Upper lobe of left lung (tissue), 6 donors: ENCODE data around the gene LGALS14. TPM values are rescaled to one million over a fixed set of nuclear protein-coding genes. Genes with fewer than 3 reads are reported as not detected.

ENCODE experiments used
- ATAC-seq, 2 donors: fragments of 200-7000 bp; cut with Tn5 transposase; one replicate each; pipeline ENCODE4 v1.9.1; 2022; ENCODE audit warnings: mild to moderate bottlenecking in 2 of 2, moderate library complexity in 2 of 2; ENCODE audit not compliant: low FRiP score in 2 of 2
- DNase-seq, 2 donors: peaks; one replicate each; pipeline ENCODE4 v3.0.0-alpha.2; 2019 to 2020
- H3K27ac ChIP-seq, 4 donors: fragments of 200-600 bp; sonication (generic); one replicate each; pipeline ENCODE4 v1.5.1; 2016 to 2019
- H3K27me3 ChIP-seq, 4 donors: fragments of 200-600 bp; sonication (generic); one replicate each; pipeline ENCODE4 v1.5.1; 2017 to 2019
- H3K36me3 ChIP-seq, 4 donors: fragments of 200-600 bp; sonication (generic); one replicate each; pipeline ENCODE4 v1.5.1; 2016 to 2019
- H3K4me1 ChIP-seq, 4 donors: fragments of 200-600 bp; sonication (generic); one replicate each; pipeline ENCODE4 v1.5.1; 2018 to 2019
- H3K4me3 ChIP-seq, 4 donors: fragments of 200-600 bp; sonication (generic); one replicate each; pipeline ENCODE4 v1.5.1; 2017 to 2019; ENCODE audit warnings: mild to moderate bottlenecking in 2 of 4, moderate library complexity in 1 of 4
- H3K9me3 ChIP-seq, 4 donors: fragments of 200-600 bp; sonication (generic); one replicate each; pipeline ENCODE4 v1.5.1; 2018 to 2019
- EP300 ChIP-seq, 4 donors: sonication (generic); formaldehyde crosslinking; IDR thresholded peaks; one replicate each; pipeline ENCODE4 v1.5.1; 2017; ENCODE audit warnings: antibody characterized with exemption in 4 of 4, control low read depth in 2 of 4
- POLR2A ChIP-seq, 4 donors: fragments of 450-650 bp; IDR thresholded peaks; one replicate each; pipeline ENCODE4 v1.5.1; 2016 to 2017; ENCODE audit warnings: antibody characterized with exemption in 4 of 4, mild to moderate bottlenecking in 2 of 4
- POLR2AphosphoS5 ChIP-seq, 2 donors: sonication (generic); formaldehyde crosslinking; IDR thresholded peaks; one replicate each; pipeline ENCODE4 v1.5.1; 2017; ENCODE audit warnings: antibody characterized with exemption in 2 of 2
- WGBS, 2 donors: methylation state at CpG; one replicate each; pipeline ENCODE4 v1.1.5; 2017 to 2018; 5-methylcytosine and 5-hydroxymethylcytosine counted together
- small RNA-seq, 4 donors: library from RNA; depleted of rRNA; stranded (forward); fragments of <200 nt; gene quantifications; one replicate each; pipeline ENCODE3, GENCODE V24; 2016
- total RNA-seq, 6 donors: library from RNA; depleted of rRNA in 4 of 6; stranded (reverse); fragments of >200 nt in 4 of 6; gene quantifications; one replicate each; pipeline versions ENCODE4 v1.1.0 to v1.2.1, GENCODE V29; 2016 to 2021
- TF ChIP-seq, protein P1 (sequence below), 6 experiments: fragments of 450-650 bp in 4 of 6; fragments of 200-600 bp in 2 of 6; sonication (generic) in 2 of 6; IDR thresholded peaks; one replicate each; pipeline ENCODE4 v1.5.1; 2016 to 2019; ENCODE audit warnings: antibody characterized with exemption in 6 of 6
- donor health status: DM: no; HTN: no; CAD: no; lungs with moderate emphysema.
- donor health status: DM: no; HTN: yes; CAD: no; lungs with severe emphysema.

The LGALS14 gene
- total RNA-seq, 6 donors from 2014 or later, result not detected

DNA sequence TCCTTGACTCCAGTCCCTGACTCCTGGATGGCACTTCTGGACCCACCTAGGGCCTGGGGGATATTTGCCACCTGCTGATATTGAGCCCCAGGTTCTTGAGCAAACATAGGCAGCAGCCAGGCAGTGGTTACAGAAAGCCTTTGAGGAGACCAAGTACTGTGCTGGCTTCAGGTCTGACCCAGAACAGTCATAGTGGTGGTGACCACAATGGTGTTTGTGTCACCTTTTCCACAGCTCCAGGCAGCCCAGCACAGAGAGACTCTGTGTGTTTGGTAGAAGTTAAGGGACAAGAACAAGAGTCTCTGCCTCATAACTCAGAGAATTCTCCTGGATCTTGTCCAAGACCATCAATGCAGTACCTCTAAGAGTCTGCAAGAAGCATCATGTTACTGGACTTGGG is 48.1 kb downstream of the LGALS14 start:
- Histone ChIP-seq H3K27ac (no peak overlapping the region), H3K4me3 (no peak overlapping the region), H3K27me3 (no peaks in the 10 kb centered on the region), H3K9me3 (no peaks in the 10 kb centered on the region), H3K4me1 (no peaks in the 10 kb centered on the region), H3K36me3 (no peaks in the 10 kb centered on the region)
- TF ChIP-seq POLR2AphosphoS5 (IDR thresholded peaks at IDR 0.05) (no peak), POLR2A (IDR thresholded peaks at IDR 0.05) (no peak), EP300 (IDR thresholded peaks at IDR 0.05) (no peak)
- TF ChIP-seq, protein P1, sequence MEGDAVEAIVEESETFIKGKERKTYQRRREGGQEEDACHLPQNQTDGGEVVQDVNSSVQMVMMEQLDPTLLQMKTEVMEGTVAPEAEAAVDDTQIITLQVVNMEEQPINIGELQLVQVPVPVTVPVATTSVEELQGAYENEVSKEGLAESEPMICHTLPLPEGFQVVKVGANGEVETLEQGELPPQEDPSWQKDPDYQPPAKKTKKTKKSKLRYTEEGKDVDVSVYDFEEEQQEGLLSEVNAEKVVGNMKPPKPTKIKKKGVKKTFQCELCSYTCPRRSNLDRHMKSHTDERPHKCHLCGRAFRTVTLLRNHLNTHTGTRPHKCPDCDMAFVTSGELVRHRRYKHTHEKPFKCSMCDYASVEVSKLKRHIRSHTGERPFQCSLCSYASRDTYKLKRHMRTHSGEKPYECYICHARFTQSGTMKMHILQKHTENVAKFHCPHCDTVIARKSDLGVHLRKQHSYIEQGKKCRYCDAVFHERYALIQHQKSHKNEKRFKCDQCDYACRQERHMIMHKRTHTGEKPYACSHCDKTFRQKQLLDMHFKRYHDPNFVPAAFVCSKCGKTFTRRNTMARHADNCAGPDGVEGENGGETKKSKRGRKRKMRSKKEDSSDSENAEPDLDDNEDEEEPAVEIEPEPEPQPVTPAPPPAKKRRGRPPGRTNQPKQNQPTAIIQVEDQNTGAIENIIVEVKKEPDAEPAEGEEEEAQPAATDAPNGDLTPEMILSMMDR (IDR thresholded peaks at IDR 0.05), result no peak
- no peak for ATAC-seq
- no peak for DNase-seq

DNA sequence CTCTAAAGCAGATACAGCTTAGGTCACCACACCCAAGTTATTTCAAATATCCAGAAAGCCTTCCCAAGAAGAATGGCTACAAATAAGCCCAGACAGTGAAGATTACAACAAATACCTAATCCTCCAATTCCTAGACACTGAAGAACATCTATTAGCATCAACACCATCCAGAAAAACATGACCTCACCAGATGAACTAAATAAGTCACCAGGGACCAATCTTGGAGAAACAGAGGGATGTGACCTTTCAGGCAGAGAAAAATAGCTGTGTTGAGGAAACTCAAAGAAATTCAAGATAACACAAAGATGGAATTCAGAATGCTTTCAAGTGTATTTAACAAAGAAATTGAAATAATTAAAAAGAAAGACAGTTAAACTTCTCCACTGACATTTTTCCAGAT is 48.5 kb downstream of the LGALS14 start:
- H3K27me3 ChIP-seq, result no peaks in the 10 kb centered on the region
- no peaks in the 10 kb centered on the region for H3K36me3 ChIP-seq
- no peaks in the 10 kb centered on the region for H3K9me3 ChIP-seq
- no peaks in the 10 kb centered on the region for H3K4me1 ChIP-seq
- TF ChIP-seq POLR2AphosphoS5 (IDR thresholded peaks at IDR 0.05), result no peak
- no peak for TF ChIP-seq POLR2A (IDR thresholded peaks at IDR 0.05)
- TF ChIP-seq, protein P1 (IDR thresholded peaks at IDR 0.05), result no peak
- no peak for TF ChIP-seq EP300 (IDR thresholded peaks at IDR 0.05)
- no peak for DNase-seq
- no peak for ATAC-seq
- H3K4me3 ChIP-seq, result no peak overlapping the region
- H3K27ac ChIP-seq, result no peak overlapping the region

DNA sequence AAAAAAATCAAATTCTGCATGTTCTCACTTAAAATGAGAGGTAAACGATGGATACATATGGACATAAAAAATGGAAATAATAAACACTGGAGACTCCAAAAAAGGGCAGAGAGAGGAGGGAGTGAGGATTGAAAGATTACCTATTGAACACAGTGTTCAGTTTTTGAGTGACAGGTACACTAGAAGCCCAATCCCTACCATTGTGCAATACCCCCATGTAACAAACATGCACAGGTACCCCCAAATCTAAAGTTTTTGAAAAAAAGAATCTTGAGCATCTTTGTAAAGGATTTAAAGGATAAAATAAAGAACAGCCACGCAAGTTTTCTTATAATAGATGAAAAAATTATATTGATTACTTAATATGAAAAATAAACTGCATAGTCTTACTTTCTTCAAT is 50.3 kb downstream of the LGALS14 start:
- no peak overlapping the region for H3K4me3 ChIP-seq
- no peak for ATAC-seq
- WGBS, 2 donors, result 74 to 88% methylated on average over 2 of the region's 2 CpGs

DNA sequence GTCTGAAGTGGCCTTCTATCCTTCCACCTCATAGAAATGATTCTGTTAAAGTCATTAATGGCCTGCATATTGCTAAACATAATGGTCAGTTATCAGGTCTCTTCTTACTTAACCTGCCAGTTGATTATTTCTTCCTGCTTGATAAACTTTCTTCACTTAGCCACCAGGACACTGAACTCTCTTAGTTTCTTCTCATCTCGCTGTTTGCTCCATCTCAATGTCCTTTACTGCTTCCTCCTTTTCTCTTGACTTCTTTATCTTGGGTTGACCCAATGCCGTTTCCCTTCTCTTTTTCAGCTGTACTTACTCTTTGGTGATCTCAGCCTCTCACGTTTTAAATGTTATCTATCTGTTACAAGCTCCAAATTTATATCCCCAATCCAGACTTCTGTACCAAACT is 50.7 kb downstream of the LGALS14 start:
- 46 to 58% methylated on average over 3 of the region's 3 CpGs for WGBS, 2 donors

More for the DNA sequence above, 50.3 kb downstream of the LGALS14 start:
- Histone ChIP-seq H3K27ac (no peak overlapping the region), H3K4me1 (no peaks in the 10 kb centered on the region), H3K9me3 (no peaks in the 10 kb centered on the region), H3K27me3 (no peaks in the 10 kb centered on the region), H3K36me3 (no peaks in the 10 kb centered on the region)
- no peak for DNase-seq
- TF ChIP-seq EP300 (IDR thresholded peaks at IDR 0.05) (no peak), POLR2A (IDR thresholded peaks at IDR 0.05) (no peak), POLR2AphosphoS5 (IDR thresholded peaks at IDR 0.05) (no peak)
- TF ChIP-seq, protein P1 (IDR thresholded peaks at IDR 0.05), result no peak

More for the DNA sequence above, 50.7 kb downstream of the LGALS14 start:
- Histone ChIP-seq H3K4me1 (no peaks in the 10 kb centered on the region), H3K27me3 (no peaks in the 10 kb centered on the region), H3K4me3 (no peak overlapping the region), H3K9me3 (no peaks in the 10 kb centered on the region), H3K36me3 (no peaks in the 10 kb centered on the region), H3K27ac (no peak overlapping the region)
- ATAC-seq (no peak), DNase-seq (no peak)
- TF ChIP-seq POLR2A (IDR thresholded peaks at IDR 0.05) (no peak), EP300 (IDR thresholded peaks at IDR 0.05) (no peak), POLR2AphosphoS5 (IDR thresholded peaks at IDR 0.05) (no peak)
- TF ChIP-seq, protein P1 (IDR thresholded peaks at IDR 0.05), result no peak

Small RNA genes lying within 50 kb of the gene (small RNA-seq; reads per million reads assigned to genes)
- 0 reads per million in 4 donors for gene RPS29P27

Other genes starting within 250 kb of the LGALS14 start
- 10 to 100 TPM; 47.8 to 80.9 (median 54.4) TPM for gene TIMM50, start 223.6 kb upstream of the LGALS14 start, total RNA-seq
- gene DLL3, start 205.5 kb upstream of the LGALS14 start, total RNA-seq, result not detected
- not detected for gene SELENOV, start 189.3 kb upstream of the LGALS14 start, total RNA-seq
- 1 to 10 TPM; 1.2 to 6.3 (median 2.4) TPM for gene EID2B, start 171.6 kb upstream of the LGALS14 start, total RNA-seq
- gene EID2, start 164.3 kb upstream of the LGALS14 start, total RNA-seq, result 10 to 100 TPM in 5 of 6 donors, 1 to 10 TPM in 1; 9.4 to 24.2 (median 16.2) TPM
- gene LGALS13, start 102.0 kb upstream of the LGALS14 start, total RNA-seq, result not detected
- gene LGALS16, start 48.6 kb upstream of the LGALS14 start, total RNA-seq, result not detected
- not detected for gene CLC, start 33.5 kb downstream of the LGALS14 start, total RNA-seq
- not detected for gene LEUTX, start 74.4 kb downstream of the LGALS14 start, total RNA-seq
- gene DYRK1B, start 129.7 kb downstream of the LGALS14 start, total RNA-seq, result 10 to 100 TPM; 14.6 to 33.6 (median 23.2) TPM
- gene FBL, start 141.9 kb downstream of the LGALS14 start, total RNA-seq, result 100 to 1,000 TPM in 5 of 6 donors, 10 to 100 TPM in 1; 75.4 to 143 (median 110) TPM
- gene FCGBP, start 230.2 kb downstream of the LGALS14 start, total RNA-seq, result 10 to 100 TPM in 4 of 6 donors, 1 to 10 TPM in 2; 7.0 to 27.2 (median 14.3) TPM